Activated naive CD8-positive, alpha-beta T cell treated with anti-CD3 and anti-CD28 coated beads, Interleukin-2, amount 50 U/mL, for 16 hours (primary cell): ENCODE data around the gene TJP2.
"Not testable (repeated sequence)": the region's sequence is repeated elsewhere in the genome, so short reads cannot be mapped to it uniquely, and the experiment has no call there.

Experiments
- DNase-seq: peaks from one replicate; pipeline ENCODE4 v3.0.0-alpha.2; 2020; ENCODE audit warnings: low read depth, low spot score

TJP2 gene

GRCh38 chr9:69292078-69292477, 118.0 kb downstream of the TJP2 start:
- DNase-seq, result no peak

GRCh38 chr9:69293156-69293555, 119.1 kb downstream of the TJP2 start:
- DNase-seq, result no peak

GRCh38 chr9:69295872-69296552, 121.9 kb downstream of the TJP2 start:
- DNase-seq, result no peak

- DNase-seq, result no peak
Observed at GRCh38 chr9:69297300-69297980, 123.4 kb downstream of the TJP2 start.

GRCh38 chr9:69299315-69299714, 125.2 kb downstream of the TJP2 start:
- DNase-seq, result no peak

GRCh38 chr9:69299826-69300225, 125.7 kb downstream of the TJP2 start:
- no peak for DNase-seq

- DNase-seq, result no peak
Observed at GRCh38 chr9:69303331-69303730, 129.3 kb downstream of the TJP2 start.

- DNase-seq, result not testable (repeated sequence)
Observed at GRCh38 chr9:69306895-69307445, 132.9 kb downstream of the TJP2 start.

GRCh38 chr9:69307446-69308205, 133.5 kb downstream of the TJP2 start:
- no peak for DNase-seq

- no peak for DNase-seq
Observed at GRCh38 chr9:69308206-69308931, 134.3 kb downstream of the TJP2 start.

GRCh38 chr9:69313175-69313574, 139.1 kb downstream of the TJP2 start:
- no peak for DNase-seq

GRCh38 chr9:69314547-69314946, 140.5 kb downstream of the TJP2 start:
- no peak for DNase-seq

- DNase-seq, result no peak
Observed at GRCh38 chr9:69317081-69317480, 143.0 kb downstream of the TJP2 start.

- DNase-seq, result no peak
Observed at GRCh38 chr9:69317894-69318293, 143.8 kb downstream of the TJP2 start.

GRCh38 chr9:69319324-69320025, 145.4 kb downstream of the TJP2 start:
- no peak for DNase-seq

- DNase-seq, result no peak
Observed at GRCh38 chr9:69322256-69322655, 148.2 kb downstream of the TJP2 start.

GRCh38 chr9:69323861-69324260, 149.8 kb downstream of the TJP2 start:
- no peak for DNase-seq
